GM19043 (cell line): Measurements from ENCODE around the gene KRTAP4-6.
"Not testable (repeated sequence)": the region's sequence is repeated elsewhere in the genome, so short reads cannot be mapped to it uniquely, and the experiment has no call there.

Experiments used
- ATAC-seq: cut with Tn5 transposase; IDR thresholded peaks from one replicate; pipeline ENCODE4 v1.9.1; 2021; ENCODE audit warnings: low read depth; ENCODE audit not compliant: unreplicated experiment

KRTAP4-6 gene

DNA sequence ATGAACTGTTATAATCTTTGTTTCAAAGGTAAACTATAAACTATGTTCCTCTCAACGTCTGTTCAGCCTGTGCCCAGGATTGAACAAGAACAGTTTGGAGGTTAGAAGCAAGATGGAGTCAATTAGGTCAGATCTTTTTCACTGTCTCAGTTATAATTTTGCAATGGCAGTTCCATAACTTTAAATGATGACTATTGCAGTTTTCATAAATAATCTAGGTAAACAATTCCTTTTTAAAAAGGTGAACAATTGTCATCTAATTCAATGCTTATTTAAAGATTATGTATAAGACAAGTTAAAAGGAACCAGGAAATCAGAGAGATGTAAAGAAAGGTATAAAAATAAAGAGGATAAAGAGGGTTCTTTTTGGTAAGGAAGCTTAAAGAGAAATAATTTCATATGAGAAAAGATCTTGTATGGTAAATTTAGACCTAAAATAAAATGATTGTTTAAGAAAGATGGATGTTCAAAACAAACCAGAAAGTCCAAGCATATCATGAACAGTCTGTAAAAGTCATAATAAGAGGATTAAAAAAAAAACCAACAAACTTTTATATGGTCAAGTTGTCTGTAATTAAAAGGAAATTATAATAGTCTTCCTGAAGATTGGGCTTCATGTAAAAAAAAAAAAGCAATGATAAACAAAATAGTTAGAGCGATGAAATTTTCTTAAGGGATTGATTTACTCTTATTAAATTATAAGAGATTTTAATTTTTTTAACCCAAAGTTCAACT lies 29.0 kb downstream of the KRTAP4-6 start:
- ATAC-seq: no peak

DNA sequence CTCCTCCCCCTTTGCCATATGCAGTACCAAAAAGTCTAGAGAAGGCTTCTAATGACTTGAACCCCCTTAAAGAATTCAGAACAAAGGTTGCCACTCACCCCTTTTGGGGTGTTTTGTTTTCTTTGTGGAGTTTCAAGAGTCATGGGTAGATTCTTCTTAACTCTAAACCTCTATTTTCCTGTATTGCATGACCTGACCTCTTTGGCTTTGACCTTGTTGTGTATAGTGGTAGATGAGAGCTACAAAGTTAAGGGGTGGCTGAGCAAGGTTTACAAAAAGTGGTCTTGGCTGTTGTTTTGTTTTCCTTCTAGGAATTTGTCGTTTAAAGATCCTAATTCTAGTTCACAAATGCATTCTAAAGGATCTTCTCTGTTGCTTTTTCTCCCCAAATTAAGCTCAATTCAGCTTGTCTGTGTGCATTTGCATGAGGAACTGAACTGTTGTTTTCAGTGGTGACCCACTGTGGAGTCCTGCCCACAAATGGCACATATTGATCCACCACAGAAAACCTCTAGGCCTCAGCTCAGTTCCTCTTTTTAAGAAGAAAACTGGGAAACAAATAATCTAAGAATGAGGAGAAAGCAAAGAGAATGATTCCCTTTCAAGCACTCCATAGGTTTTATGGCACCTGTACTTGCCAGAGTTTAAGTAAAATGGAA lies 31.5 kb downstream of the KRTAP4-6 start:
- ATAC-seq: not testable (repeated sequence)

DNA sequence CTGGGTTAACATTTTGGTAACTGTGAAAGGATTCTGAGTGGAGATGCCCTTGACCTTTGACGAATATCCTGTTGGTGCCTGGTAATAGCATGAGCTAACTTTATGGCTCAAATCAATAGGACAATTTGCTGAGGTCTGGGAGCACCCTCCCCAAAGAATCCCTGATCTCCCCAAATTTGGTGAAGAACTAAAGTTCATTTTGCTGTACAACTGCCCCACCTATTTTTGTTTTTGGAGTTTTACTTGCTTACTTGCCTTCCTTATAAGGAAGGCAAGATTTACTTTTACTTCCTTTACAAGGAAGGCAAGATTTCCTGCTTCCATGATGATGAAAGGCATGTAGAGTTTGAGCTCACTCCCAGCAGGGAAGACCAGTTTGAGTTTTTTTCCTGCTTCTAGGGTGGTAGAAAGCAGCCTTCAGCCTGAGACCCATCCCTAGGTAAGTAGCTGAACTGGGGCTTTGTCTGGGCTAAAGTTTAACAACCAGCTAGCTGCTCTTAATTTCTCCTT lies 32.3 kb downstream of the KRTAP4-6 start:
- no peak for ATAC-seq

DNA sequence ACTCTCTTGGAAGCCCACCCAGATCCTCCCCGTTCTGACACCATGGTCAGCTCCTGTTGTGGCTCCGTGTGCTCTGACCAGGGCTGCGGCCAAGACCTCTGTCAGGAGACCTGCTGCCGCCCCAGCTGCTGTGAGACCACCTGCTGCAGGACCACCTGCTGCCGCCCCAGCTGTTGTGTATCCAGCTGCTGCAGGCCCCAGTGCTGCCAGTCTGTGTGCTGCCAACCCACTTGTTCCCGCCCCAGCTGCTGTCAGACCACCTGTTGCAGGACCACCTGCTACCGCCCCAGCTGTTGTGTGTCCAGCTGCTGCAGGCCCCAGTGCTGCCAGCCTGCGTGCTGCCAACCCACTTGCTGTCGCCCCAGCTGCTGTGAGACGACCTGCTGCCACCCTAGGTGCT lies 35.0 kb downstream of the KRTAP4-6 start, which contains the start of gene KRTAP4-9:
KRTAP4-9 (plus strand) TSS at position 43 of the 400 bp plus-strand sequence; CDS start at position 43, 0 bp downstream.
- not testable (repeated sequence) for ATAC-seq

DNA sequence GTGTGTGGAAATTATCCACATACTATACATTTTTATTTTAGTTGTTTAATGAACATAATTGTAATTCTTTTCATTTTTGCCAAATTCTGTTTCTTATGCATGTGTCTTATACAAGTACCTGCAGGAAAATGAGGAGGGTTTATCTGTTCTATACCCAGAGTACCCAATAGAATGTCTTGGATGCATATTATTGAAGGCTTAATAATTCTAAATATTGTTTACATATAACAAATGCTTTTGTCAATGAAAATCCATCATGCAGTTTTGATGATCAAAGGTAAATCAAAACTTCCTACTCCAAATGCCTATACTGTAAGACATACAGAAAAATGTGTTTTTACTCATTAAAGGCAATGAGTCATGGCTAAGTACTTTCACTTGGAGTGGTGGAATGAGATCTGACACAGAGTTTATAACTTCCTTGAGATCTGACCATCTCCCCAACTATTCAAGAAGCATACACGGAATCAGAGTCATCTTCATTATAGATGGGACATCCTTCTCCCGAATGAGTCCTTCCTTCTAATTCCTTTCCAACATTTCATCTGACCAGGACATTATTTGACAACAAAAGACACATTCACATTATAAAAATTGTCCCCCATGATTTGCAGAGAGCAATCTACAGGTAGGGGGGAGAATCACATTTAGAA lies 35.8 kb downstream of the KRTAP4-6 start:
- ATAC-seq: not testable (repeated sequence)

DNA sequence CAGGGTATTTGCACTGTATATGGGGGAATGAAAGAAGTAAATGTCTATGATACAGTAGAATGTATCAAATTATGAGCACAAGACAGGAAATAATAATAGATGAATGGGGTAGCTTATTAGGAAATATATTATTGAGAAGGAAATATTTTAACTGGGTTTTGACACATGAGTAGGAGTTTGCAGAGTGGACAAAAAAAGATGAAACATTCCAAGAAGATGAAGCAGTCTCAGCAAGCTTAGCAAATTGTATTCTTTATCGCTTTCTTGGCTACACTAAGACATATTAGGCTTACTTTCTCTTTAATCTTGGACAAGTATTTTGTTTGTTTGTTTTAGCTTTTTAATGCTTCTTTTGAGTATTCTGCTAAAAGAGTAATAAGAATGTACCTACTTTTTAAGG lies 36.4 kb downstream of the KRTAP4-6 start:
- no peak for ATAC-seq

DNA sequence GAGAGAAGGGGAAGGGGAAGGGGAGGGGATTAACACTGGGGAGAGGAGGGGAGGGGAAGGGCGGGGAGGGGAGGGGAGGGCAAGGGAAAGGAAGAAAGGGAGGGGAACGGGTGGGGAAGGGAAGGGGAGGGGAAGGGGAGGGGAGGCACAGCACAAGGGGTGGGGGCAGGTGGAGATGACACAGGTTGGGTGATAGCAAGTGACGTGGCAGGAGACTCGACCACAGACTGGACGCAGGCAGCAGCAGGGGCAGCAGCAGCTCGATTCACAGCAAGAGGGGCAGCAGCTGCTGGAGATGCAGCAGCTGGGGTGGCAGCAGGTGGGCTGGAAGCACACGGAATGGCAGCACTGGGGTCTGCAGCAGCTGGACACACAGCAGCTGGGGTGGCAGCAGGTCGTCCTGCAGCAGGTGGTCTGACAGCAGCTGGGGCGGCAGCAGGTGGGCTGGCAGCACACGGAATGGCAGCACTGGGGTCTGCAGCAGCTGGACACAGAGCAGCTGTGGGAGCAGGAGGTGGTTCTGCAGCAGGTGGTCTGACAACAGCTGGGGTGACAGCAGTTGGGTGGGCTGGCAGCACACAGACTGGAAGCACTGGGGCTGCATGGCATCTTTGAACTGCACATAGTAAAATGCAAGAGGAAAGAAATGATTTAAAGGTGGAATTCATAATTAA lies 38.6 kb downstream of the KRTAP4-6 start, which contains the start of gene KRTAP4-16:
KRTAP4-16 (minus strand) TSS at position 624 of the 674 bp plus-strand sequence; CDS start at position 624, 0 bp downstream.
- ATAC-seq: no peak

DNA sequence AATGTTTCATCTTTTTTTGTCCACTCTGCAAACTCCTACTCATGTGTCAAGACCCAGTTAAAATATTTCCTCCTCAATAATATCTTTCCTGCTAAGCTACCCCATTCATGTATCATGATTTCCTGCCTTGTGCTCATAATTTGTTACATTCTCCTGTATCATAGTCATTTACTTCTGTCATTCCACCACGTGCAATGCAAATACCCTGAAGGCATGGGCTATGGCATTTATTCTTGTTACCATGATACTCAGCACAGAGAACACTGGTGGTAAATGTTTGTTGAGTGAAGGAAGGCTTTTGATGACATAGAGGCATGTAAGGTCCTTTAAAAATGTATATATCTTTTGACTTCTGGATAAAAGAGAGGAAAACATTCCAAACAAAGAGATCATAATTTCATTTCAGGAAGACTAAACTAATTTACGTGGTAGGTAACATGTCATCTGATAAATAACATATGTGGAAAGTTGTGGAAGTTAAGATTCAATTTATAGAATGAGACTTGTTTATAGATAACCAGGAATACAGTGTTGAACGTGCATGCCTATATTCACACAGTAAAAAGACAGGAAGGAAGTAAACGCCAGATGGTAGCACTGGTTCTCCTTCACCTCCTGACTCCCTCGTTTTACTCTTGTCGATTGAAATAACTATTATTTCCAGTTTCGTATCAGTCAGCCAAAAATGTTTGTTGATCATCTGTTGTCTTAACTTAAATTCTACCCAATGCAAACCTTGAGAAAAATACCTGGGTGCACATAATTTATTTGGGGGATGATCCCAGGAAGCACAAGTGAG lies 40.5 kb downstream of the KRTAP4-6 start:
- not testable (repeated sequence) for ATAC-seq

DNA sequence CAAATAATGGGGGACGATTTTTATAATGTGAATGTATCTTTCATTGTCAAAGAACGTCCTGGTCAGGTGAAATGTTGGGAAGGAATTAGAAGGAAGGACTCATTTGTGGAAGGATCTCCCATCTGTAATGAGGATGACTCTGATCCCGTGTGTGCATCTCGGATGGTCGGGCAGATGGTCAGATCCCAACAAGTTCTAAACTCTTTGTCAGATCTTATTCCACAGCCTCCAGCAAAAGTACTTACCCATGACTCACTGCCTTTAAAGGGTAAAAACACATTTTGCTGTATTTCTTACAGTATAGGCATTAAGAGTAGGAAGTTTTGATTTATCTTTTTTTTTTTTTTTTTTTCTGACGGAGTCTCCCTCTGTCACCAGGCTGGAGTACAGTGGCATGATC lies 41.9 kb downstream of the KRTAP4-6 start:
- ATAC-seq: no peak

DNA sequence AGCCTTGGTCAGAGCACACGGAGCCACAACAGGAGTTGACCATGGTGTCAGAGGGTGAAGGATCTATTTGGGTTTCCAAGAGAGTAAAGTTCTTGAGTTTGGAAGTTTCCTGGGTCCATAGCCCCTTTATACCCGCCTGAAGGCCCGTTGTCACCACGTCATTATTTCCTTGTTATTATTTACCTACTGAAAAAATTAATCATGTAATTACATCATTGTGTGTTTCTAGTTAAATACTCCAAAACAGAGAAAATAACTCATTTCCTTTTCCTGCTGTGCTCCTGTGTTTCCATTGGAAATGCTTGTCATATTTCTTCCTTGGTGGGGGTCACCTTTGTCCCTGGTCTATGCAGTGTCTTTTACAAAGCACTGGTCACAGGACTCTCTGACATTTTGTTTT lies 42.3 kb downstream of the KRTAP4-6 start, which contains the start of gene KRTAP4-8:
KRTAP4-8 (minus strand) TSS at position 101 of the 400 bp plus-strand sequence; CDS start at position 43, 58 bp downstream.
- no peak for ATAC-seq

DNA sequence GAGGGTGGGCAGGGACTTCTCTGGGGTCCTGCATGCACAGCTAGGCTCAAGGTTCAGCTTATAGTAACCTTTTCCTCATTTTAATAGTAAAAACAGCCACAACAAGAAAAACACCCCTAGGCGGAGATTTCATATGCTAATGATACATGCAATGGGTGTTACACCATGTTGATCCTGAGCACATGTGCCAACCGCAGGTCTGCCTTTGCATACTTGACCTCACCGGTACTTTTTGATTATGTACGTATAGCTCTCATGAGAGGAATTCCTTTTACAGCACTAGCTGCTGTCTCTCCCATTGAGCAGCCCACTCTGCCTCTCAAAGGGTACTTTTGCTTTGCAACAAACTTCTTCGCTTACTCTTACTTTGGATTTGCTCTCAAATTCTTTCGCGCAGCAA lies 44.3 kb downstream of the KRTAP4-6 start:
- no peak for ATAC-seq
